CD4-positive, alpha-beta memory T cell (primary cell): ENCODE results near the gene EEF2K. TPM values are rescaled to one million over a fixed set of nuclear protein-coding genes. Genes with fewer than 3 reads are reported as not detected.

Source experiments
- CTCF ChIA-PET: fragments of 350-600 bp; sonication (Branson Sonifier 250); formaldehyde crosslinking; loops from one replicate; lab custom pipeline; 2021; ENCODE audit warnings: inconsistent platforms; ENCODE audit not compliant: partially characterized antibody; lab: Charles Lee
- POLR2A ChIA-PET: fragments of 350-600 bp; sonication (Branson Sonifier 250); formaldehyde crosslinking; loops from one replicate; lab custom pipeline; 2021; ENCODE audit not compliant: partially characterized antibody; lab: Charles Lee
- DNase-seq, 5 donors: peaks; one replicate each; pipeline versions ENCODE4 v3.0.0 to v3.0.0-alpha.2; 2020 to 2022; ENCODE audit warnings: mixed read lengths in 1 of 5
- H3K27ac ChIP-seq: one replicate; pipeline ENCODE4 v1.7.0; 2013; ENCODE audit warnings: low read depth, low read length
- H3K27me3 ChIP-seq: 2 replicates; pipeline ENCODE4 v1.7.0; 2013; ENCODE audit warnings: mild to moderate bottlenecking, low read length, moderate library complexity; ENCODE audit not compliant: insufficient read depth
- H3K36me3 ChIP-seq: 2 replicates; pipeline ENCODE4 v1.7.0; 2013; ENCODE audit warnings: mild to moderate bottlenecking, low read length, moderate library complexity; ENCODE audit not compliant: insufficient read depth
- H3K4me1 ChIP-seq: 2 replicates; pipeline ENCODE4 v1.7.0; 2013; ENCODE audit warnings: mild to moderate bottlenecking, low read length, moderate library complexity; ENCODE audit not compliant: insufficient read depth
- H3K4me3 ChIP-seq, 2 donors: one replicate each; pipeline ENCODE4 v1.7.0; 2013; ENCODE audit warnings: low read length in 2 of 2, mild to moderate bottlenecking in 1 of 2
- H3K9me3 ChIP-seq, 2 donors: one replicate each; pipeline ENCODE4 v1.7.0; 2013; ENCODE audit warnings: low read length in 2 of 2, control low read depth in 1 of 2; ENCODE audit not compliant: control insufficient read depth in 1 of 2
- H3K27ac Mint-ChIP-seq, 7 donors: one replicate each; pipeline ENCODE4 v1.8.0; 2020 to 2021; ENCODE audit warnings: mixed read lengths in 7 of 7, mild to moderate bottlenecking in 6 of 7, inconsistent platforms in 3 of 7, moderate library complexity in 3 of 7
- H3K27me3 Mint-ChIP-seq, 2 donors: one replicate each; pipeline ENCODE4 v1.8.0; 2020 to 2021; ENCODE audit warnings: mixed read lengths in 2 of 2
- H3K36me3 Mint-ChIP-seq, 2 donors: one replicate each; pipeline ENCODE4 v1.8.0; 2020 to 2021; ENCODE audit warnings: mixed read lengths in 2 of 2, inconsistent platforms in 1 of 2, mild to moderate bottlenecking in 1 of 2
- H3K4me1 Mint-ChIP-seq, 4 donors: one replicate each; pipeline ENCODE4 v1.8.0; 2020 to 2021; ENCODE audit warnings: mixed read lengths in 4 of 4, mild to moderate bottlenecking in 1 of 4
- H3K4me3 Mint-ChIP-seq, 8 donors: one replicate each; pipeline ENCODE4 v1.8.0; 2020 to 2021; ENCODE audit warnings: mixed read lengths in 8 of 8, mild to moderate bottlenecking in 7 of 8, moderate library complexity in 6 of 8, inconsistent platforms in 3 of 8
- H3K9me3 Mint-ChIP-seq, 8 donors: one replicate each; pipeline ENCODE4 v1.8.0; 2020 to 2021; ENCODE audit warnings: mixed read lengths in 8 of 8, mild to moderate bottlenecking in 5 of 8, inconsistent platforms in 3 of 8, moderate library complexity in 1 of 8
- intact Hi-C: fragments of 100-400 bp; cut with micrococcal nuclease; formaldehyde crosslinking; loops from one replicate; pipeline ENCODE4 v1.15.1; 2023
- polyA plus RNA-seq, 2 donors: library from polyadenylated mRNA; unstranded; fragments of 300-500 nt; fragmentation: Illumina TruSeq; gene quantifications; one replicate each; pipeline ENCODE4 v1.2.3, GENCODE V29; 2021
- total RNA-seq, 2 experiments: library from RNA; stranded (reverse); gene quantifications; one replicate each; pipeline ENCODE4 v1.2.3, GENCODE V29; 2021

The EEF2K gene
- total and polyA plus RNA-seq, 4 experiments from 2014 or later, result 0.77 to 20.7 (median 11.5) TPM

DNA sequence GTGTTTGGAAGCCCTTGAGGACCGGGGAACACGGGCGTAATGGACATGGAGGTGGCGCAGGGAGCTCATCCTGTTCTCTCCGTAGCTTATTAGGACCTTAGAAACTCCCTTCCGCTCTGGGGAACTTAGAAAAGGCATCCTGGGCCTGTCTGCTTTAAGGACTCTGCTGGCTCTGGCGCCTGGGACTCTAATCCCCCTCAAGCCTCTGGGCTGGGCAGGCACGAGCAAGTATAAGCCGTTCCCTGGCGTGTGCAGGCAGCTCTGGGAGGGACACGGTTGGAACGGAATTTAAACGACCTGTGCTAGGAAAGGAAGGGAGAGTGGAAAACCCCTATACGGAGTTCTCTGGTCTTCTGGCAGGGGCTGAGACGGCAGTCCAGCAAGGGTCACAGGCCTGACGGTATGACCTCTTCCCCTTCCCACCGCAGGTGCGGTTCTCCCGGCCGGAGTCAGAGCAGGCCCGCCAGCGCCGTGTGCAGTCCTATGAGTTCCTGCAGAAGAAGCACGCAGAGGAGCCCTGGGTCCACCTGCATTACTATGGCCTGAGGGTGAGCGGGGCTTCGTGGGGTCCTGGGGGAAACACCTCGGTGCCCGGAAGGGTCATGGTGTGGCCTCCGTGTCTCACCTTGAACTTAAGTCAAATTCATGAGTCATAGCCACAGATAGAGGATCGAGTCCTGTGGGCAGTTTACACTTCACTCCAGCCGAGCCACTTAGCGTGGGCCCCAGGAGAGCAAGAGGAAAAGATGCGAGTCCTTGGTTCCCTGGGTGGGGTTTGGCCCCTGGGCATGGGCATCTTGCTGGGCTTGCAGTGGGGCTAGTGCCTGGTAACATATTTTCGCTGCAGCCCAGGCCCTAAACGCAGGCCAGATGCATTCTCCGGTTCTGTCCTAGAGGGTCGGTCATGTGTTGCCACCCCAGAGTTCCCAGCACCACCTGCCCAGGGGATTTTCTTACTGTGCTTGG, 108.9 kb downstream of the EEF2K start:
- Mint-ChIP-seq H3K27ac (peak overlapping the region in 6 of 7 donors; percentile 1 to 77 (median 48)), H3K27me3 (no peaks in the 10 kb centered on the region), H3K36me3 (peaks cover 39 to 78% of the 10 kb centered on the region in 2 donors), H3K4me3 (no peak overlapping the region), H3K4me1 (no peaks in the 10 kb centered on the region), H3K9me3 (peaks cover 0 to 2% (median 0%) of the 10 kb centered on the region in 8 donors)
- ChIA-PET POLR2A (no interaction called here), CTCF (interaction anchor here (2.2 kb wide), 1 partner anchor 14 kb away, joined by 6 read pairs; no protein-coding TSS in a partner anchor)
- intact Hi-C loops, result no loop called here
- Histone ChIP-seq H3K4me3 (no peak overlapping the region), H3K27ac (no peak overlapping the region), H3K27me3 (no peaks in the 10 kb centered on the region), H3K4me1 (no peaks in the 10 kb centered on the region), H3K9me3 (no peaks in the 10 kb centered on the region), H3K36me3 (peaks cover 70% of the 10 kb centered on the region)
- no peak for DNase-seq

DNA sequence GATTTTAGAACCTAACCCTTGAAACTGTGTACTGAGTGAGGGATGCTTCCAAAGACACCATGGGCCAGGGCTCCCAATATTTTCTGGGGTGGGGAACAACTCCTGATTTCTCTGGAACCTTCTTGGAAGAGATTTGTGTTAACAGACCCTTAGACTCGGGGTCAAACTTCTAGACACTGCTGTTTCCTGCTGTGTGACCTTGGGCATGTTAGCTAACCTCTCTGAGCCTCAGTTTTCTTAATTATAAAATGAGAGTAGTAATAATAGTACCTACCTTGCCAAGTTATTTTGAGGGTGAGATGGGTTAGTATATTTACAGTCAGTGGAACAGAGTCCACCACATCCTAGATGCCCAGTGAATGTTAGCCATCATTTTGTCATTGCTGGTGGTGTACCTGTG, 109.9 kb downstream of the EEF2K start:
- H3K9me3 ChIP-seq, result no peaks in the 10 kb centered on the region
- POLR2A ChIA-PET, result no interaction called here
- no peak overlapping the region for H3K4me3 ChIP-seq
- no peak for DNase-seq
- no peaks in the 10 kb centered on the region for H3K27me3 ChIP-seq
- no peak overlapping the region for H3K27ac Mint-ChIP-seq
- H3K4me3 Mint-ChIP-seq, result no peak overlapping the region
- H3K36me3 Mint-ChIP-seq, result peaks cover 41 to 81% of the 10 kb centered on the region in 2 donors
- H3K36me3 ChIP-seq, result peaks cover 75% of the 10 kb centered on the region
- H3K4me1 ChIP-seq, result no peaks in the 10 kb centered on the region
- H3K9me3 Mint-ChIP-seq, result peaks cover 0 to 2% (median 0%) of the 10 kb centered on the region in 8 donors
- CTCF ChIA-PET, result no interaction called here
- H3K4me1 Mint-ChIP-seq, result peaks cover 0 to 1% (median under 1%) of the 10 kb centered on the region in 4 donors
- intact Hi-C loops, result no loop called here
- H3K27ac ChIP-seq, result no peak overlapping the region
- no peaks in the 10 kb centered on the region for H3K27me3 Mint-ChIP-seq

DNA sequence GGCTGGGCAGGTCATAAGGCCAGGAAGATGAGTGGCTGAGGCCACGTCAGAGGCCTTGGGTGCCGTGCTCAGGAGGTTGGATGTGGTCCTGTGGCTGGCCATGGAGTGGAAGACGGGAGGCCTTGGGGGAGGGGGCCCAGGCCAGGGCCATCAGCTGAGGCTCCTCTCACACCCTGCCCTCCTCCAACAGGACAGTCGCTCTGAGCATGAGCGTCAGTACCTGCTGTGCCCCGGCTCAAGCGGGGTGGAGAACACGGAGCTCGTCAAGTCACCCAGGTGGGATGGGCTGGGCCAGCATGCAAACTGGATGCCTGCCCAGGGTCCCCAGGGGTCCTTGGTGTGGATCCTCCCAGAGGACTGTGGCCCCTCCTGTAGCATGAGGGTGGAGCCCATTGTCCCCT, 110.3 kb downstream of the EEF2K start:
- Mint-ChIP-seq H3K9me3 (peaks cover 0 to 2% (median 0%) of the 10 kb centered on the region in 8 donors), H3K4me3 (no peak overlapping the region), H3K27me3 (no peaks in the 10 kb centered on the region), H3K27ac (no peak overlapping the region), H3K36me3 (peaks cover 46 to 84% of the 10 kb centered on the region in 2 donors), H3K4me1 (peaks cover 4 to 5% (median 5%) of the 10 kb centered on the region in 4 donors)
- CTCF ChIA-PET, result no interaction called here
- POLR2A ChIA-PET, result no interaction called here
- peaks cover 1% of the 10 kb centered on the region for H3K4me1 ChIP-seq
- no peak overlapping the region for H3K4me3 ChIP-seq
- DNase-seq, result no peak
- H3K9me3 ChIP-seq, result no peaks in the 10 kb centered on the region
- no peak overlapping the region for H3K27ac ChIP-seq
- H3K27me3 ChIP-seq, result no peaks in the 10 kb centered on the region
- H3K36me3 ChIP-seq, result peaks cover 75% of the 10 kb centered on the region
- intact Hi-C loops, result no loop called here

DNA sequence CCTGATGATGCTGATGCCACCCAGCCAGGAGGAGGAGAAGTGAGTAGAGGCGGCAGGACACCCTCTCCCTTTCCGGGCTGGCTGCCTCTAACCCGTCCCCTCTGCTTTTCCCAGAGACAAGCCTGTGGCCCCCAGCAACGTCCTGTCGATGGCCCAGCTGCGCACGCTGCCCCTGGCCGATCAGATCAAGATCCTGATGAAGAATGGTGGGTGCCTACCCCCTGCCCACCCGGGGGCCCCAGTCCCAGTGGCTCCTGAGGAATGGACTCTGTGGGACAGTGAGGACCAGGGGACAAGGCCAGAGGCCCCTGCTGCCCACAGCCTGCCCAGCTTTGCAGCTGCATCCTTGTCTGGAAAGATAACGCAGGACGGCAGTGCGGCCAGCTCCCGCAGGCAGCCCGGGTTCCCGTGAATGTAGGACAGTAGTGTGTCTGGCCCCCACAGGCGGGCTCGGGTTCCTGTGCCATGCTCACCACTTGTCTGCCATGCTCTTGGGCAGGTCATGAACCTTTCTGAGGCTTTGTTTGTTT, 111.0 kb downstream of the EEF2K start:
- no peak for DNase-seq
- H3K27ac ChIP-seq, result no peak overlapping the region
- intact Hi-C loops, result no loop called here
- H3K4me3 ChIP-seq, result no peak overlapping the region
- peaks cover 75% of the 10 kb centered on the region for H3K36me3 ChIP-seq
- peaks cover 4 to 7% (median 5%) of the 10 kb centered on the region in 4 donors for H3K4me1 Mint-ChIP-seq
- no peaks in the 10 kb centered on the region for H3K27me3 Mint-ChIP-seq
- ChIA-PET POLR2A (no interaction called here), CTCF (no interaction called here)
- H3K36me3 Mint-ChIP-seq, result peaks cover 42 to 77% of the 10 kb centered on the region in 2 donors
- H3K9me3 ChIP-seq, result no peaks in the 10 kb centered on the region
- H3K27me3 ChIP-seq, result no peaks in the 10 kb centered on the region
- peak overlapping the region in 5 of 7 donors; percentile 37 to 76 (median 50) for H3K27ac Mint-ChIP-seq
- H3K4me3 Mint-ChIP-seq, result peak overlapping the region in 1 of 8 donors; percentile 53
- peaks cover 5% of the 10 kb centered on the region for H3K4me1 ChIP-seq
- H3K9me3 Mint-ChIP-seq, result peaks cover 0 to 2% (median 0%) of the 10 kb centered on the region in 8 donors

DNA sequence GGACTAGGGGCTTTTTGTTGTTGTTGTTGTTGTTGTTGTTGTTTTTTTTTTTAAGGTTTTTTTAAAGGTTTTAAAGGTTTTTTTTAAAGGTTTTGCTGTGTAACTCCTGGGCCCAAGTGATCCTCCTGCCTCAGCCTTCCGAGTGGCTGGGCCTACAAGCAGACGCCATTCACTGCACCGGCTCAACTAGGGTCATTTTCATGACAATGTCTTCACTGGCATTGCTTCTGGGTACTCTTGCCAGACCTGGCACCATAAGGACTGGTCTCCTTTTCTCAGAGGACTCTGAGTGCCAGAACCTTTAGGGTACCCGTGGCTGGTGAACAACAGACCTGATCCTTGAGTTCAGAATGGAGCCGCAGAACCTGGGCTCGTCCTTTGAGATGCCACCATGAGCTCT, 111.5 kb downstream of the EEF2K start:
- Histone ChIP-seq H3K4me1 (peaks cover 5% of the 10 kb centered on the region), H3K9me3 (no peaks in the 10 kb centered on the region), H3K27ac (no peak overlapping the region), H3K4me3 (no peak overlapping the region), H3K36me3 (peaks cover 70% of the 10 kb centered on the region), H3K27me3 (no peaks in the 10 kb centered on the region)
- Mint-ChIP-seq H3K4me1 (peaks cover 4 to 7% (median 5%) of the 10 kb centered on the region in 4 donors), H3K27me3 (no peaks in the 10 kb centered on the region), H3K9me3 (peaks cover 0 to 2% (median 0%) of the 10 kb centered on the region in 8 donors), H3K36me3 (peaks cover 38 to 75% of the 10 kb centered on the region in 2 donors), H3K4me3 (peak overlapping the region in 2 of 8 donors; percentile 15 to 53), H3K27ac (peak overlapping the region in 4 of 7 donors; percentile 37 to 76 (median 58))
- DNase-seq, result no peak
- intact Hi-C loops, result no loop called here
- ChIA-PET CTCF (interaction anchor here (0.6 to 3.0 kb wide), 7 partner anchors 8 to 59 kb away, joined by 3 to 17 read pairs (median 8); no protein-coding TSS in a partner anchor), POLR2A (no interaction called here)

DNA sequence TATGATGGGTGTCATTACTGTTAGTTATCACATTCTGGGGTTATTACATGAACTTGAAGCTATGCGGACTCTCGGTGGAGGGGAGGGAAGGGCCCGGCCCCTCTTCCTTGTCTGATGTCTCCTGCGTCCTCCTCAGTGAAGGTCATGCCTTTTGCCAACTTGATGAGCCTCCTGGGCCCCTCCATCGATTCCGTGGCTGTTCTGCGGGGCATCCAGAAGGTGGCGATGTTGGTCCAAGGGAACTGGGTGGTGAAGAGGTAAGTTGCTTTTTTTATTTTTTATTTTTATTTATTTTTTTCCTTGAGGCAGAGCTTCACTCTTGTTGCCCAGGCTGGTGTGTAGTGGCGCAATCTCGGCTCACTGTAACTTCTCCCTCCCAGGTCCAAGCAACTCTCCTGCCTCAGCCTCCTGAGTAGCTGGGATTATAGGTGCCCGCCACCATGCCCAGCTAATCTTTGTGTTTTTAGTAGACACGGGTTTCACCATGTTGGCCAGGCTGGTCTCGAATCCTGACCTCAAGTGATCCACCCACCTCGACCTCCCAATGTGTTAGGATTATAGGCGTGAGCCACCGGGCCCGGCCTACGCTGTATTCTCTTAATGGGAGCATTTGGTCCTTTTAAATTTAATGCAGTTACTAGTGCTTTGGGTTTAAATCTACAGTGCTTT, 112.7 kb downstream of the EEF2K start:
- Mint-ChIP-seq H3K36me3 (peaks cover 34 to 71% of the 10 kb centered on the region in 2 donors), H3K4me1 (peaks cover 4 to 7% (median 6%) of the 10 kb centered on the region in 4 donors), H3K9me3 (peaks cover 0 to 2% (median 0%) of the 10 kb centered on the region in 8 donors), H3K27me3 (no peaks in the 10 kb centered on the region), H3K27ac (peak overlapping the region in 5 of 7 donors; percentile 38 to 78 (median 68)), H3K4me3 (no peak overlapping the region)
- H3K9me3 ChIP-seq, result no peaks in the 10 kb centered on the region
- no peak overlapping the region for H3K27ac ChIP-seq
- POLR2A ChIA-PET, result interaction anchor here (0.9 to 1.4 kb wide), 3 partner anchors 8 to 55 kb away, joined by 3 to 4 read pairs (median 3); no protein-coding TSS in a partner anchor
- H3K4me3 ChIP-seq, result no peak overlapping the region
- intact Hi-C loops, result no loop called here
- H3K36me3 ChIP-seq, result peaks cover 68% of the 10 kb centered on the region
- CTCF ChIA-PET, result interaction anchor here (0.6 to 3.0 kb wide), 22 partner anchors 8 to 310 kb away, joined by 3 to 17 read pairs (median 5); no protein-coding TSS in a partner anchor
- peaks cover 5% of the 10 kb centered on the region for H3K4me1 ChIP-seq
- peak; percentile 49 to 60 (median 59) for DNase-seq
- no peaks in the 10 kb centered on the region for H3K27me3 ChIP-seq
